C4-2B (cell line): Measurements from ENCODE around the gene SMC3.

Experiments
- CTCF ChIP-seq: fragments of 450-650 bp; conservative IDR thresholded peaks from 2 replicates; pipeline ENCODE4 v1.5.1; 2017; ENCODE audit warnings: mild to moderate bottlenecking
- ZFX ChIP-seq: fragments of 450-650 bp; IDR thresholded peaks from 2 replicates; pipeline ENCODE4 v1.6.1; 2017

- no peak for TF ChIP-seq CTCF
- TF ChIP-seq ZFX: no peak
Observed at GRCh38 chr10:110535958-110536891, 31.3 kb upstream of the SMC3 start.
